Fibroblast of the conjunctiva (primary cell): ENCODE results near the gene TRAF3.

Experiments
- DNase-seq: peaks from one replicate; pipeline ENCODE4 v3.0.0-alpha.2; 2010; ENCODE audit warnings: low read depth

The TRAF3 gene, protein sequence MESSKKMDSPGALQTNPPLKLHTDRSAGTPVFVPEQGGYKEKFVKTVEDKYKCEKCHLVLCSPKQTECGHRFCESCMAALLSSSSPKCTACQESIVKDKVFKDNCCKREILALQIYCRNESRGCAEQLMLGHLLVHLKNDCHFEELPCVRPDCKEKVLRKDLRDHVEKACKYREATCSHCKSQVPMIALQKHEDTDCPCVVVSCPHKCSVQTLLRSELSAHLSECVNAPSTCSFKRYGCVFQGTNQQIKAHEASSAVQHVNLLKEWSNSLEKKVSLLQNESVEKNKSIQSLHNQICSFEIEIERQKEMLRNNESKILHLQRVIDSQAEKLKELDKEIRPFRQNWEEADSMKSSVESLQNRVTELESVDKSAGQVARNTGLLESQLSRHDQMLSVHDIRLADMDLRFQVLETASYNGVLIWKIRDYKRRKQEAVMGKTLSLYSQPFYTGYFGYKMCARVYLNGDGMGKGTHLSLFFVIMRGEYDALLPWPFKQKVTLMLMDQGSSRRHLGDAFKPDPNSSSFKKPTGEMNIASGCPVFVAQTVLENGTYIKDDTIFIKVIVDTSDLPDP

DNA sequence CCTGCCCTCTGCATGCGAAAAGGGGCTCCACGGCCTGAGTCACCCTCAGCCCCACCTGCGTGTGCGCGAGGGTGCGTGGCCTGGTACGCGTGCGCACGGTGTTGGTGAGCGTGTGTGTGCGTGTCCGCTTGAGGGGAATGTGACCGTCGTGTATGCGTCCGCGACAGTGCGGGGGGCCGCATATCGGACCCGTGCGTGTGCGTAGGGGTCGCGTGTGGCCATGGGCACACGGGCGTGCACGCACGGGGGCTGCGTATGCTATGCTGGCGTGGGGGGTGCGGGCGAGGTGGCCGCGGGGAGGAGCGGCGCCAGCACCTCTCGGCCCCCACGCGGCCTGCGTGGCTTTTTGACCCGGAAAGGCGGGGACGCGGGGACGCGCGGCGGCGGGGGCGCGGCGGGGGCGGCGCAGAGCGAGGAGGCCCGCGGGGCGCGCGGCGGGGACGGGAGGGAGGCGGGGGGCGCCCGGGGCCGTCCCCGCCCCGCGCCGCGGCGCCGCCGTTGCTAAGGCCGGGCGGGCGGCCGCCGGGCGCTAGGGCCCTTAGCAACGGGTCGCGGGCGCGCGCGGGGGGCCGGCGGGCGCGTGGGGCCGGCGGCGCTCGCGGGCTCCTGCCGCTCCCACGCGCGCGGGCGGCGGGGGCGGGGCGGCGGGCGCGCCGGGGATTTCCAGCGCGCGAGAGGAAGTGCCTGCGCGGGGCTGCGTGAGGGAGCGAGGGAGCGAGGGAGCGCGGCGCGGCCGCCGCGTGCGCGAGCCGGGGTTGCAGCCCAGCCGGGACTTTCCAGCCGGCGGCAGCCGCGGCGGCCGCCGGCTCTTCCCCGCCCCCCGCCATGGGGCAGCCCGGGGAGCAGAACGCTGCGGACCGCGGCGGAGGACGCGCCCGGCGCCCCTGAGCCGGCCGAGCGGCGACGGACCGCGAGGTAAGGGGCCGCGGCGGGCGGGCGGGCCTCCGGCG, at the start of gene TRAF3:
TSS of gene TRAF3 (plus strand) at position 689 of the 950 bp plus-strand sequence. CDS start 92,753 bp downstream, outside the sequence.
- peak; percentile 13 for DNase-seq

DNA sequence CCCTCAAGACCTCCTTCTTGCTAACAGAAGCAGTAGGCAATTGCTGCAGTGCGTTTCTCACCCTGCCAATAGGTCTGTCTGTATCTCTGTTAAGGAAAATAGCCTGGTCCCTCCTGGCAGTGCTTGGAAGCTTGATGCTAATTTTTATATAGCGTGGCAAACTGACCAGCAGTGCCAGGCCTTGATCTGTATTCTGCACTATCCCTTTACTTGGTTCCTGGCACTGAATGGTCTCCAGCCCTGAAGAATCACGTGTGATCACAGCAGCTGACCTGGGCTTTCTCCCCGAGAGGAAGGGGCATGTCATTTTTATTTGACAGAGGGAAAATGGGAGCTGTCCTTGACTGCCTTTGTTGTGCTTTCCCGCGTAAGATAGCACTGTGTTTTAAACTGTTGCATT, 48.7 kb upstream of the TRAF3 start:
- no peak for DNase-seq

DNA sequence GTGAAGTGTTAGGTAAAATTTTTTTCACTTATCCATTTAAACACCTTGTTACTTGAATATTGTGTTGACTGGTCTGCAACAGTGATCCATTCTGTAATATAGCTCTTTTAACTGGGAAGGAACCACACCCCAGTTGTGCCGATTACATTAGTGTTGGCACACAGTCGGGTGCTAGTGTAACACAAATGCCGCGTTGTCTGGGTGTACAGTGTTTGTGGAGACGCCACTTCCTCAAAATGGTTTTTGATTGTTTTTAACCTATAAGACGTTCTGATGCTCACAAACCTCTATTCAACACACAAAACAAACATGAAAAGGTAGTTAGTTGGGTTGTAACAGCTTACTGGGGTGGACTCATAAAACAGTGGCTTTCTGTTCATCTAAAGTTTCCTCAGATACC, 48.0 kb upstream of the TRAF3 start:
- DNase-seq, result no peak

DNA sequence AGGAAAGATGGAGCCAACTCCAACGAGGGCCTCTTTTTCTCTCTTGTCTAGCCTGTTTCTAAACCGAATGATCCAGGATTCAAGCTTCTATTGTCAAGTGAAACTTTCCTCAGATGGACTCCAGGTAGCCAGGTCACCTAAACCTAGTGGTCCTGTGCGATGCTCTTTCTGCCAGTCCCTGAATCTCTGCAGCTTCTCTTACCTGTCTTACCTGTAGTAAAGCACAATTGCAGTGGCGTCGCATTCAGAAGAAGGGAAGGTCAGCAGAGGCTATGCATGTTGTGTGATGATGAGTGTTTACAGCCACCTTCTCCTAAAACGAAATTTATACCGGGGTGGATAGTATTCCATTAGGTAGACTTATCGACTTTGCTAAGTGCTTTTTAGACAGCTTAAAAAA, 47.4 kb upstream of the TRAF3 start:
- DNase-seq, result no peak

DNA sequence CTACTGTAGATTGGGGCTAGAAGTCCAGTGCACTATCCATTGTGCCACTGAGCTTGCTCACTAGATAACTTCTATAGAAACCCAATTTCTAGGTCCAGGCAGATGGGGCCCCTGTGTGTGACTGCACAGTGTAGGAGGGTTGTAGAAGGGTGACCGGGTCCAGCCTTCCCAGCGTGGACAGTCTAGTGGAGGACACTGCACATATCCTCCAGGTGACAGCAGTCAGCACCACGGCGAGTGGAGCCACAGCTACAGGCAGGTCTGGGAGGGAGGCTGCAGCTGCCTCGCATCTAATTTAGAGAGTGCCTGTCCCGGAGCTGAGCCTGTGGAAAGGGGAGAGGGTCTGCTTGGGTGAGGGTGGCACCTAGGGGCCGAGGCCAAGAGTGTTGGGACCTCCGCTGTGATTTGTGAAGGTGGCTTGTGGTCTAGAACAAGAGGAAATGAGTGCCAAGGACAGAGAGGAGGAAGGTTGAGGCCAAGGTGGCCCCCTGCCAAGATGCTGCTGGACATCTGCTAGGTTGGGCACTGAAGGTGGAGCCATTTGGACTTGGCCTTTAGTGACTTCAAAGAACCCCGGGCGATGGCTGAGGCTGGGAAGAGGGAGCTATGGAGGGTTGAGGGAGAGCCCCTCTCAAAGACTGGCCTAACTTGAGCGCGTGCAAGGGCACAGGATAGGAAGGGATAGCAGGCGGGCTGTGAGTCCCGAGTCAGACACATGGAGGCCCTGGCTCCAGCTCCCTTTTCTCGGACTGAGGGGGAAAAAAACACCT, 46.0 kb upstream of the TRAF3 start:
- no peak for DNase-seq

DNA sequence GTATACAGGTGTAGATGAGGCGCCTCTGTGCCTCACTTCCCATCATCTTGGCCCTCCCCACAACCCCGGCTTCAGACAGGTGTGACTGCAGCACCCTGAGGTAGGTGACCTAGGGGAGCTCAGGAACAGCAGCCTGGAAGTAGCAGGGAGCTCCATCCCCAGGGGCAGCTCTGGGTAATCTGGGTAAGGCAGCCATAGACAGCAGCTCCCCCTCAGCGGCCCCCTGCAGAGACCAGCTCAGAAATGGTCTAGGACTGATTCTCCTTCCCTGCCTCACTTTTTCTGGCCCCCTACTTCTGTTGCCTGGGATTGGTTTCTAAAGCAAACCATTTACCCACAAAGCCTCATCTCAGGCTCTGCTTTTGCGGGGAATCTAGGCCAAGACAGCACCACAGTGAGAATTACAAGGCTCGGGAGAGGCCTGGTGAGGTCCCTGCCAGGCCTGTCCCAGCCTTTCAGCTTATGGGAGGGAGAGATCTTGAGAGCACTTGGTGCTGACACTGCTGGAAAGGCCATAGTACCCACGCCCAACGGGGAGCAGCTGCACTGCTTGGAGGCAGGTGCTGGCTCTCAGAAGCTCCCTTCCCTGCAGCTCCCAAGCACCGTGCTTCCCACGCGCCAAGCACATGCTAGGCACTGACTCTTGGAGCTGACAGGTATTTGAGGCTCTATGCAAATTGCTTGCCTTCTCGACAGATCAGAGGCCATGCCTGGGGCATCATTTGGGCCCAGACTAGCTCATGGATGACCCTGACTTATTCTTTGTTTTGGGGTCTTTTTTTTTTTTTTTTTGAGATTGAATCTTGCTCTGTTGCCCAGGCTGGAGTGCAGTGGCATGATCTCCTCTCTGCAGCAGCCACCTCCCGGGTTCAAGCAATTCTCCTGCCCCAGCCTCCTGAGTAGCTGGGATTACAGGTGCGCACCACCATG, 45.1 kb upstream of the TRAF3 start:
- no peak for DNase-seq

DNA sequence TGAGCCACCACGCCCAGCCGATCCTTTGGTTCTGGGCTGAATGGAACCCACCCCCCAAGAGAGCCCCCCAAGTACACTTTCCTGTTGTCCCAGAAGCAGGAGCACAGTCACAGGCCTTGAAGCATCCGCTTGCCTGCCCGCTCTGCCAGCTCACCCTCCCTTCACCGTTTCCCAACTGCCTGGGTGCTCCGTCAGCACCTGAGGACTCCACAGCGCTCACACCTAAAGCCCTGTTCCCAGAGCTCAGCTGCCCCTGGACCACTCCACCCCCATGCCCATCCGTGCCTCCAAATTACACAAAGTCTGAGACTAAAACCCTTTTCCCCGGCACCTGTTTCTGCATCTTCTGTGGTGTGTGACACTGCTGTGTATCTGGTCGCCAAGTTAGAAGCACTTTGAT, 44.3 kb upstream of the TRAF3 start:
- DNase-seq, result no peak

DNA sequence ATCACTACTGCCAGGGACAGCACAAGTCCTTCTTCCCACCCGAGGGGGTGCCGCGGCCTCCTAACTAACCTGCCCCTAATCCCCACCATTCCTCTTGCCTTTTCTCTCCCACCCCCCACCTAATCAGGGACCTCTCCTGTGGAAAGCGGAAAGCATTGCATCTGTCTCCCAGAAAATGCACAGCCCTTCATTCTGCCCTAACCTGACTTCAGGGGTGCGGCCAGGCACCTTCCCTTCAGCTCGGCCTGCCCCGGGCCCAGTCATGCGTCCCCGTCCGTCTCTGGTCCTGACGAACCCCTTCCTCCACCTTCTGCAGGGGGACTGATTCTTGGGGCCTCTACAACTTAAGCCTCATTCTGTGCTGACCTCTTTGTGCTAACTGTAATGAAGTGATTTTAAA, 43.9 kb upstream of the TRAF3 start:
- no peak for DNase-seq

DNA sequence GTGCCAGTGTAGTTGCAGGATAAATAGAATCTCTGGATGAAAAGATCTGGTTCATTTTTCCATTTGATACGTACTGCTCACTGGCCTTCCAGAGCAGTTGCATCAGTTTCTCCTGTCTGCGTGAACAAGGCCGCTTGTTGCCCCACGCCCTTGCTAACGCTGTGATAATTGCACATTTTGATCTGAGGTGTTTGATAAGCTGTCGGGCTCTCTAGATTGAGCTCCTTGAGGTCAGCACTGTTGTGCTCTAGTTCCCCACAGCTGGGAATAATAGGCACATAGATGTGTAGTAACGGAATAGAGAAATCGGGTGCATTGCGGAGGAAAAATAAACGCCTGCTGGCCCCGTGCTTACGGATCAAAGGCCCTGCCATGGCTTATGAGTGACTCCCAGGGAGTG, 42.8 kb upstream of the TRAF3 start:
- no peak for DNase-seq

DNA sequence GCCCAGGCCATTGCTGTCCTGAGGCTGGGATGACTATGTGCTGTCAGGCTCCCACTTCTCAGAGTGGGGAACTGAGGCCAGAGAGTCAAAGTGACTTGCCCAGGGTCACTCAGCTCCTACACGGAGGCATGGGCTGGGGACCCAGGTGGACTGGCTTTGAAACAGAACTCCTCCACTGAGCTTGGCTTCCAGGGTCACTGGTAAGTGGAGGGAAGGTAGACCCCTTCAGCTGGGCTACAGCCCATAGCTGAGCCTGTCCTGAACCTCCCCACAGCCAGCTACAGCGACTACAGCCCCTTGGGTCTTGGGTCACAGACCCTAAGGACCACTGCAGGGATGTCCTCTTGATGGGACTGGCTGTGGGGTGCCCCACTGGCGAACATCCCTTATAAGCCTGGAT, 40.3 kb upstream of the TRAF3 start:
- no peak for DNase-seq

DNA sequence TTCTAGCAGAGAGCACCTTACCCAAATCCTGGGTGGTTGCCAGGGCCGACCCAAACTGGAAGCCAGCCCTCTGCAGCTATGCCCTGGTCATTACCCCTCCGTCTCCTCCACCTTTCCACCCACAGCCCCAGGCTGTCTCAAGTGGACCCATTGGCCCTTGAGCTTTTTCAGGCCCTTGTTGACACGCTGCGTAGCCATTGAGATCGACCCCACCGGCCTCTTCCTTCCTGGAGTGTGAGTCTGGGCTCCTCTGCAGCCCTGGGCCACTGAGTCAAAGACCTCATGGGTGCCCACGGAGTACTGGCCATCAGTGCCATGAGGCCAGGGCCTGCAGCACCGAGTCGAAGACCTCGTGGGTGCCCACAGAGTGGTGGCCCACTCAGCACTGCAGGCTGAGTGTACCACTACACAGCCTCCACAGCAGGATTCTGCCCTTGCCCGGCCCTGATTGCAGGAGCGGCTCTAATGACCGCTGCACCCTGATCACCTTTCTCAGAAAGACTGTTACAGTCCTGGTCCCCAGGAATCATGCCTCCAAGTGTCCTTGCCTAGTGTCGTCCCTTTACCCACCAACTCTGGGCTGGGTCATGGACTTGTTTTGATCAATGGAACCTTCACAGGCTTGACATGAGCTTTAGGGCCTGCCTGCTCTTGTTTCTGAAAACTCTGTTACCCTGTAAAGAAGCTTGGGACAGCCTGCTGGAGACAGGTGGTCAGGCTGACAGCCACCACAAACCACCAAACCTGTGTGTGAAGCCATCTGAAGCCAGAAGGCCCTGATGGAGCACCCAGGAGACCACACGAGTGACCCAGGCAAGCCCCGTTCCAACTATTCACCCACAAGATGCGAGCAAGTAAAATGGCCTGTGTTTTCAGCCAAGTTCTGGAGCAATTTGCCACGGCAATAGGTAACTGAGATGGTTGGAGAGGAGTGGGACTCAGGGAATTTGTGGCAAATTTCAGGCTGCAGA, 39.6 kb upstream of the TRAF3 start:
- no peak for DNase-seq

DNA sequence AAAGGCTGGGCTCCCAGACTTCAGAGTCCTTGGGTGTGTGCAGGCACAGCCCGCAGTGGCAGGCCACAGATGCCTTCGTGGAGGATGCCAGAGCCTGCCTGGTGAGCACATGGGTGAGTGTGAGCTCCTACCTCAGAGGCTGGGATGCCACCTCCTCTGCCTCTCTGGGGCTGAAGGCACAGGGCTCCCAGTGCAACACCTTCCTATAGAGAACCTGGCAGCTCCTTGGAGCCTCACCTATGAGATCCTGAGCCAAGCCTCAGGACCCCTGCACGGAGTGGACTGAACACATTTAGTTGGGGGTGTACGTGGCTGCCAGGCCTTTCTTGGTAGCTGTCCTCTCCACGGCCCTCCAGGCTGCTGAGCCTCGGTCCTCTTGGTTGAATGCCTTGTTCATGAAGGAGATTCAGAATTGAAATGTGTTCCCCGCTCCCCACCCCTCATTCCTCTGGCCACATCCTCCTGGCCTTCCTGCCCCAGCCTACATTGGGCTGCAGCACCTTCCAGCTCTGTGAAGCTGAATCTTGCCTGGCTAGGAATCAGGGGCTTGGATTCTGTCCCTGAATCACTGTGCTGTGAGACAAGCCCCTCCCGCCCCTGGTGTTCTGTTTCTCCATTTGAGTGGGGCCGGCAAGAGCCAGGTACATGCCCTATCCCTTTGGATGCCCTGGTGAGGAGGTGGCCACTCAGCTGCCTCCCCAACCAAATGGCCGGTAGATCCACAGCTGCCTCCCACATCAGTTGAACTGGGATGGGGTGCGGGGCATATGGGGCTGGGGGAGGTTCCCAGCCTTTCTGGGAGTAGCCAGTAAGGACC, 38.7 kb upstream of the TRAF3 start:
- DNase-seq, result no peak

DNA sequence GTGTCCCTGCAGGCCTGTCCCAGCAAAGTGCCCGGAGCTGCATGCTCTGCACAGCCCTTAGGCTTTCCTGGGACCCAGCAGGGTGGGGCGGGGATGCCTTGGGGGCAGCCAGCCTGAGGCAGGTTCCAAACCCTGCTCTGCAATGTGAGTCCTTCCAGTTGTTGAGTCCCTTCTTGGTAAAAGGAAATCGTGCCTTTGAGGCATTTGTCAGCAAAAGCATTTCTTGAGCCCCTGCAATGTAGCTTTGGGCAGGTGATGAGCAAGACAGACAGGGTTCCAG, 38.1 kb upstream of the TRAF3 start:
- DNase-seq, result no peak

DNA sequence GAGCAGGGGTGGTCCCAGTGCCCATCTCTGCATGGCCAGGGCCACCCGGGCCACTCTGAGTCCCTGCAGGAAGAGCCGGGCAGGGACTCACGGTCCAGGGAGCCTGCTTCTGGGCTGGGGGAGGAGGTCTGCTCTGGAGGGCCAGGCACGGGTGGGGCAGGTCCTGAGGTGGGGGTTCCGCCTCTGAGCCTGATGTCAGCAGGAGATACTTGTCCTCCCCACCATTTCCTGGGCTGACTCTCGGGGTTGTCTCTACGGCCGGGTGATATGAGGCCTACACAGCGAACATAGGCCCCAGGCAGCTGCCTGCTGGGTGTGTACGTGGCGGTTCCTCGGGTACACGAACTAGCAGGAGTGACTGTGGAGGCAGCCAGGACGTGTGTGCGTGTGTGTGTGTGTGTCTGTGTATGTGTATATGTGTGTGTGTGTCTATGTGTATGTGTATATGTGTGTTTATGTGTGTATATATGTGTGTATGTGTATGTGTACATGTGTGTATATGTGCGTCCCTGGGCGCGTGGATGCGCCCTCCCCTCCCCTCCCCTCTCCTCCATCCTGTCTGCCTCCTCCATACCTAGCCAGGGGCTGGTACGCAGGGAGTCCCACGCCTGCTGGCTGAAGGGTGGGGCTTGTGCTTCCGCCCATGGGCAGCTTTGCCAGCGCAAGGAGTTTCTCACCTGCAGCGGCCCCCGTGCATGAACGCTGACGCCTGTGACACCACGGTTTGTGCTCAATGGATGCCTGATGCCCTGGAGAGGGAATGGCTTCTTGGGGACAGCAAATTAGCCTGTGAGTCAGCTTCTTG, 30.4 kb upstream of the TRAF3 start:
- DNase-seq, result no peak

DNA sequence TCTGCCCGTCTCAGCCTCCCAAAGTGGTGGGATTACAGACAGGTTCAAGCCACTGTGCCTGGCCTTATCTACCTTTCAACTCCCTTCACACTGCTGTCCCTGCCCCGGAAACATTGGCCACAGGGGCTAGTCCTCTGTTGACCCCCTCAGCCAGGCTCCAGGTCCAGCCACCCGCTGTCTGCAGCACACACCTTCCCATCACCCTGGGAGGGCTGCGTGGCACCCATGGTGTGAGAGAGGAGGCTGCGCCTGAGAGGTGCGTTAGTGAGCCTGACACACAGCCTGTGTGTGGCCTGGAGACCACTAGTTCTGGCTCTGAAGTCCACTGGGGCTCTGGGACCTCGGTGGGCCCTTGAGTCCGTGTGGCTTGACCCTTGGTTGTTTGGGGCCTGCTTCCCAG, 28.4 kb upstream of the TRAF3 start:
- no peak for DNase-seq

DNA sequence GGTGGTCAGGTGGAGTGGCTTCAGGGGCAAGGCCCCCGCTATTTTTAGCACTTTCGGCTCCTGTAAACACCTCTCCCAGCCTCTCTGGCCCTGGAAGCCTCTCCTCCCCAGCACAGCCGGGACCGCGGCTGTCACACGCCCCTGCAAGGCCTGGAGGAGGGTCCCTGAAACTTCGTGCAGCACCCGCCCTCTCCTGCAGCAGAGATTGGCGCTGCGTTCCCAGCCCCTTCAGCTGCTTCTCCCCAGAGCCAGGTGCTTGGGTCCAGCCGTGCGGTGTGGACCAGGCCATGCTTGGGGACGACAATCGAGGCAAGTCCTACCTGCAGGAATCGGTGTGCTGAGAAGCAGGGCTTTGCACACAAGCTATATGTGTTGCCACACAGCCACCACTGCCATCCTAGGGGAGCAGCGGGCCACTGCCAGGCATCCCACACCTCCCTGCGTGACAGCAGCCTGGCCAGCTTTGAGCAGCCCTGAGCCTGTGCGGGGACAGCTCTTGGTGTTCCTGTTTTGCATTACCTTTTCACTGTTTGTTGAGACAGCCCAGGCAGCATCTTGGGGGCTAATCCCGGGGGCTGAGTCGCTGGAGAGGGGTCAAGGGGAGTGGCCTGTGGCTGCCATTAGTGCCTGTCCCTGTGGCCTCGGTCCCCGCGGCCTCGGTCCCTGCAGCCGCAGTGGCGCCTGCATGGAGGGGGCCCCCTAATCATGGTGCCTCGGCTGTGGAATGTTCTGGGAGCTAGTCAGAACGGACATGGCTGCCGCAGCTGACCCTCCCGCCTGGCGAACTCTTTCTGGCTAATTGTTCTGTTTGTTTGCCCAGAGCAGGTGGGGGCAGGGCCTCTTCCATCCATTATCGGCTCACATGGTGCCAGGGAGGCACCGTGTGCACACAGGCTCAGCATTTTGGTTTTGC, 27.6 kb upstream of the TRAF3 start:
- DNase-seq, result no peak

DNA sequence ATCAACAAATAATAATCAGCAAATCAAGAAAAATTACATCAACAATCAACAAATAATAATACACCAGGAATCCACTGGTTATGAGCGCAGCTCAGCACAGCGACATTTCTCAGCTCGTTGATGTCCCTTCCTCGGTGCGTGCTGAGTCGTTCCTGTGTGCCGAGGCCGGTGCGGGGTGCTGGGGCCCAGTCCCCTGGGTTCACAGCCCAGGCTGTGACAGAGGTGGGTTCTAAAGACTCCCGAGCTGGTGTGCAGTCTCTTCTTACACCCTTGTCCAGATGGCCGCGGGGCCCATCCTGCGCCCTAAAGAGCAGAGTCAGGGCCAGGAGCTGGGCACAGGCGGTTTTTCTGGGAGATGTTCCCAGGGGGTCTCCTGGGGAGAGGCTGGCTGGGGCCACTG, 26.9 kb upstream of the TRAF3 start:
- DNase-seq, result no peak
